GM12865 (cell line): ENCODE measurements around the gene INIP.

Source experiments
- DNase-seq: peaks from one replicate; pipeline ENCODE4 v3.0.0; 2010; ENCODE audit warnings: low read depth
- H3K4me3 ChIP-seq: 2 replicates; pipeline ENCODE4 v1.5.1; 2011; ENCODE audit warnings: mild to moderate bottlenecking, low read depth, low read length, control low read depth
- CTCF ChIP-seq: IDR thresholded peaks from 2 replicates; pipeline ENCODE4 v1.5.1; 2011; ENCODE audit warnings: low read length, control low read depth, low read depth, inconsistent platforms; ENCODE audit not compliant: insufficient read depth; ENCODE audit errors: missing control alignments

INIP gene

GRCh38 chr9:112760821-112761220 is 42.9 kb upstream of the INIP start:
- DNase-seq: no peak
- TF ChIP-seq CTCF: no peak
- no peak overlapping the region for H3K4me3 ChIP-seq

GRCh38 chr9:112757940-112758339 is 40.0 kb upstream of the INIP start:
- TF ChIP-seq CTCF: no peak
- H3K4me3 ChIP-seq: no peak overlapping the region
- no peak for DNase-seq

GRCh38 chr9:112757282-112757883 is 39.5 kb upstream of the INIP start:
- no peak for TF ChIP-seq CTCF
- no peak for DNase-seq
- no peak overlapping the region for H3K4me3 ChIP-seq

GRCh38 chr9:112755675-112756074 is 37.8 kb upstream of the INIP start:
- H3K4me3 ChIP-seq: no peak overlapping the region
- DNase-seq: no peak
- TF ChIP-seq CTCF: no peak

GRCh38 chr9:112755016-112755427 is 37.1 kb upstream of the INIP start:
- TF ChIP-seq CTCF: no peak
- no peak overlapping the region for H3K4me3 ChIP-seq
- no peak for DNase-seq

- no peak overlapping the region for H3K4me3 ChIP-seq
- no peak for TF ChIP-seq CTCF
- DNase-seq: peak; percentile 44
Measured at GRCh38 chr9:112754578-112754977, 36.7 kb upstream of the INIP start.

- no peak overlapping the region for H3K4me3 ChIP-seq
- DNase-seq: no peak
- no peak for TF ChIP-seq CTCF
Measured at GRCh38 chr9:112753725-112754124, 35.8 kb upstream of the INIP start.
